Measurements from ENCODE around the gene PTPN1.
"Not testable (repeated sequence)": the region's sequence is repeated elsewhere in the genome, so short reads cannot be mapped to it uniquely, and the experiment has no call there.

The PTPN1 gene

GRCh38 chr20:50590348-50590664 is 80.1 kb downstream of the PTPN1 start:
- DNase-seq (ENCODE audit: low read depth, low spot score): no peak

- no peak for DNase-seq (ENCODE audit: low read depth, low spot score)
Observed at GRCh38 chr20:50591233-50591852, 81.2 kb downstream of the PTPN1 start.

- no peak for DNase-seq (ENCODE audit: low read depth, low spot score)
Observed at GRCh38 chr20:50592282-50593004, 82.3 kb downstream of the PTPN1 start.

GRCh38 chr20:50593005-50593335 is 82.8 kb downstream of the PTPN1 start:
- DNase-seq (ENCODE audit: low read depth, low spot score): no peak

GRCh38 chr20:50594231-50594590 is 84.0 kb downstream of the PTPN1 start:
- no peak for DNase-seq (ENCODE audit: low read depth, low spot score)

- DNase-seq (ENCODE audit: low read depth, low spot score): no peak
Observed at GRCh38 chr20:50594591-50595432, 84.6 kb downstream of the PTPN1 start.

GRCh38 chr20:50595433-50595895 is 85.3 kb downstream of the PTPN1 start:
- no peak for DNase-seq (ENCODE audit: low read depth, low spot score)

GRCh38 chr20:50595988-50596693 is 86.0 kb downstream of the PTPN1 start:
- no peak for DNase-seq (ENCODE audit: low read depth, low spot score)

- no peak for DNase-seq (ENCODE audit: low read depth, low spot score)
Observed at GRCh38 chr20:50596694-50597021, 86.5 kb downstream of the PTPN1 start.

- no peak for DNase-seq (ENCODE audit: low read depth, low spot score)
Observed at GRCh38 chr20:50597406-50597969, 87.3 kb downstream of the PTPN1 start.

GRCh38 chr20:50598074-50598473 is 87.9 kb downstream of the PTPN1 start:
- DNase-seq (ENCODE audit: low read depth, low spot score): no peak

- DNase-seq (ENCODE audit: low read depth, low spot score): not testable (repeated sequence)
Observed at GRCh38 chr20:50598768-50599167, 88.6 kb downstream of the PTPN1 start.

- no peak for DNase-seq (ENCODE audit: low read depth, low spot score)
Observed at GRCh38 chr20:50600281-50600895, 90.2 kb downstream of the PTPN1 start.

GRCh38 chr20:50601511-50602431 is 91.6 kb downstream of the PTPN1 start:
- no peak for DNase-seq (ENCODE audit: low read depth, low spot score)

- no peak for DNase-seq (ENCODE audit: low read depth, low spot score)
Observed at GRCh38 chr20:50602432-50603088, 92.4 kb downstream of the PTPN1 start.

GRCh38 chr20:50604451-50604850 is 94.3 kb downstream of the PTPN1 start:
- DNase-seq (ENCODE audit: low read depth, low spot score): no peak

- no peak for DNase-seq (ENCODE audit: low read depth, low spot score)
Observed at GRCh38 chr20:50605136-50605535, 95.0 kb downstream of the PTPN1 start.

- no peak for DNase-seq (ENCODE audit: low read depth, low spot score)
Observed at GRCh38 chr20:50607436-50607835, 97.3 kb downstream of the PTPN1 start.

- DNase-seq (ENCODE audit: low read depth, low spot score): no peak
Observed at GRCh38 chr20:50607850-50608749, 97.9 kb downstream of the PTPN1 start.

Measured in brain pericyte (primary cell).